ENCODE measurements around the gene C1QTNF5. TPM values are rescaled to one million over a fixed set of nuclear protein-coding genes. Genes with fewer than 3 reads are reported as not detected.

The C1QTNF5 gene
- total RNA-seq, 4 donors from 2014 or later, result 4.0 to 16.0 (median 6.0) TPM

DNA sequence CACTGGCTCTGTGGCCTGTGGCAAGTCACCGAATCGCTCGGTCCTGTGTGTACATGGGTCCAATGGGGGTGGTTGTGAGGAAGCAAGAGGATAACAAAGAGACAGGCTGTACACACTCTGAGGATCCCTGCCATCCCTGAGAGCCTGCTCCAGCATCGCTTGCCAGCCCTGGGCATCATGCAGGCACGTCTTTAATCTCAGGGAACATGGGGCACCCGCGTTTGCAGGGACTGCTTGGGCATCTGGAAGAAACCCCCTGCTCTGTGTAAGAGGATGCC is 1.3 kb upstream of the C1QTNF5 start:
- H3K27ac ChIP-seq, result no peak overlapping the region
- in situ Hi-C loops (cut with MboI; ENCODE audit: low sequenced_read_pairs in 4 of 4) (no loop called here), intact Hi-C loops (cut with DNase I; ENCODE audit: low total_unique reads) (loop anchor here (5.0 kb wide), 1 partner anchor 130 kb away; no protein-coding TSS in a partner anchor)
- H3K4me1 ChIP-seq, result peaks cover 29 to 37% of the 10 kb centered on the region in 2 donors
- ATAC-seq (no peak), DNase-seq (peak in 1 of 2 donors; percentile 10)
- TF ChIP-seq, protein P1, sequence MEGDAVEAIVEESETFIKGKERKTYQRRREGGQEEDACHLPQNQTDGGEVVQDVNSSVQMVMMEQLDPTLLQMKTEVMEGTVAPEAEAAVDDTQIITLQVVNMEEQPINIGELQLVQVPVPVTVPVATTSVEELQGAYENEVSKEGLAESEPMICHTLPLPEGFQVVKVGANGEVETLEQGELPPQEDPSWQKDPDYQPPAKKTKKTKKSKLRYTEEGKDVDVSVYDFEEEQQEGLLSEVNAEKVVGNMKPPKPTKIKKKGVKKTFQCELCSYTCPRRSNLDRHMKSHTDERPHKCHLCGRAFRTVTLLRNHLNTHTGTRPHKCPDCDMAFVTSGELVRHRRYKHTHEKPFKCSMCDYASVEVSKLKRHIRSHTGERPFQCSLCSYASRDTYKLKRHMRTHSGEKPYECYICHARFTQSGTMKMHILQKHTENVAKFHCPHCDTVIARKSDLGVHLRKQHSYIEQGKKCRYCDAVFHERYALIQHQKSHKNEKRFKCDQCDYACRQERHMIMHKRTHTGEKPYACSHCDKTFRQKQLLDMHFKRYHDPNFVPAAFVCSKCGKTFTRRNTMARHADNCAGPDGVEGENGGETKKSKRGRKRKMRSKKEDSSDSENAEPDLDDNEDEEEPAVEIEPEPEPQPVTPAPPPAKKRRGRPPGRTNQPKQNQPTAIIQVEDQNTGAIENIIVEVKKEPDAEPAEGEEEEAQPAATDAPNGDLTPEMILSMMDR (IDR thresholded peaks at IDR 0.05 in 4 of 5, conservative IDR thresholded peaks at IDR 0.05 in 1 of 5), result no peak
- TF ChIP-seq POLR2A (IDR thresholded peaks at IDR 0.05), result no peak
- no peak overlapping the region for H3K4me3 ChIP-seq
- H3K36me3 ChIP-seq, result no peaks in the 10 kb centered on the region
- no peaks in the 10 kb centered on the region for H3K9me3 ChIP-seq
- H3K27me3 ChIP-seq, result peaks cover 5 to 11% (median 8%) of the 10 kb centered on the region in 3 donors

DNA sequence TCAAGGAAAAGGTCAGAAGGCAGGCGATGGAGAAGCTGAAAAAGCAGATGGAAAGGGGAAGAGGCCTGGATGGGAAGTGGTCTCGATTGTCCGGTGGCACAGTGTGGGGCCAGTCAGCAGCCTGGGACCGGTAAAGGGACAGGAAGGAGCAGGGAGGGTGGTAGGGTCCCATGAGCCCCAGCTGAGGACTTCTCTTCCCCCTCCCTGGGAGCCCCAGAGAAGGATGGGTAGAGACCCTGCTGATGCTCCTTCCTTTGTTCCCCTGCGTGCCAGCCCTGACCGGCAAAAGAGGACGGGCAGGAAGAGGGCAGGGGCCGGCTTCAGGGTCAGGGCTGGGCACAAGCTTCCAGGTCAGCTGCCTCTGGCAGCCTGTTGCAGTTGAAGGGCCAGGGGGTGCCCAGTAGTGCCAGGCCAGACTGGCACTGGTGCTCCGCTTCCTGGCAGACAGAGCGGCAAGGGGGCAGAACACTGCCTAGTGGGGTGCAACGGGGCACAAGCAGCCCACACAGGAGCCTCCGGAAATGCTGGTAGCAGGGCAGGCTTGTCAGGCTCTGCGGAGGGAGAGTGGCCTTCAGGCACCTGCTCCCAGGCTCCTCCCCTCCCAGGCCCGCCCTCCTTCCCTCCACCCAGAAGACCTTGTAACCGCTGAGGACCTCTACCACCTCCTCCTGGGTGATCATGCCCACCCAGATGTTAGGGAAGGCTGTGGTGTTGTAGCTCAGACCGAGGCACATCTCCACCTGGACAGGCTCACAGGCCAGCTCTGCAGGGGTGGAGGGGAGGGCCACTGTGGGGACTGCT is 739 bp upstream of the C1QTNF5 start:
- intact Hi-C loops (cut with DNase I; ENCODE audit: low total_unique reads) (loop anchor here (5.0 kb wide), 1 partner anchor 131 kb away; no protein-coding TSS in a partner anchor), in situ Hi-C loops (cut with MboI; ENCODE audit: low sequenced_read_pairs in 4 of 4) (no loop called here)
- Histone ChIP-seq H3K36me3 (no peaks in the 10 kb centered on the region), H3K4me1 (peaks cover 29 to 42% of the 10 kb centered on the region in 2 donors), H3K9me3 (no peaks in the 10 kb centered on the region), H3K27me3 (peaks cover 5 to 11% (median 8%) of the 10 kb centered on the region in 3 donors), H3K27ac (peak overlapping the region; percentile 72 to 90 (median 82)), H3K4me3 (peak overlapping the region; percentile 61 to 73 (median 66))
- ATAC-seq, result no peak
- peak in 1 of 2 donors; percentile 15 for DNase-seq
- TF ChIP-seq, protein P1 (IDR thresholded peaks at IDR 0.05 in 4 of 5, conservative IDR thresholded peaks at IDR 0.05 in 1 of 5), result no peak
- no peak for TF ChIP-seq POLR2A (IDR thresholded peaks at IDR 0.05)

DNA sequence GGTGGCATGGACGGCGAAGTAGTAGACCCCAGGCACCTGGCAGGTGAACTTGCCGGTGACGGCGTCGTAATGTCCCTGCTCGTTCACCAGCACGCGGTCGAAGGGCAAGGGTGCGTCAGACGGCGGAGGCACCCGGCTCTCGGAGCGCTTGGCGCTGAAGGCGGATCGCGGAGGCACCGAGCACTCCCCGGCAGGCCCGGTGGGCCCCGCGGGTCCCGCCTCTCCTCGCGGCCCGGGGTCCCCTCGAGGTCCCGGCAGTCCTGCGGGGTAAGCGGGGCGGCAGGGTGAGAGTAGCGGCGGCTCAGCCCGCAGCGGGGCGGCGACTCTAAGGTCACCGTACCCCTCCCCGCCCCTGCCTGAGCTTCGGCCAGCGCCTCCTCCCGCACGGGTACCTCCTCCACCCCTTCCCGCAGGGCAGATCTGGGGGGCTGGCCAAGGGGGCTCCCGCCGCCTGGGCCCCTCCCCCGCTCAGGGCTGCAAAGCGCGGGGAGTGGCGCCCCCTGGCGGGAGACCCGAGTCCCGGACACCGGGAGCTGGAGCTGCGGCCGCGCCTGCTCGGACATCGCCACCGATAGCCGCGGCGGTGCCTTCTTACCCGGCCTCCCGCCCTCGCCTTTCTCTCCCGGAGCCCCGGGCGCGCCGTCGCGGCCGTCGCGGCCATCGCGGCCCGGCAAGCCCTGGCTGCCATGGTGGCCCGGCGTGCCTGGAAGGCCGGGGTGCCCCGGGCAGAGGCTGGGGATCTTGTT is 921 bp downstream of the C1QTNF5 start:
- peak in 1 of 2 donors; percentile 55 for DNase-seq
- in situ Hi-C loops (cut with MboI; ENCODE audit: low sequenced_read_pairs in 4 of 4) (loop anchor here in 2 of 4 donors (10.0 kb wide), 2 partner anchors 135 to 145 kb away; no protein-coding TSS in a partner anchor), intact Hi-C loops (cut with DNase I; ENCODE audit: low total_unique reads) (loop anchor here (5.0 kb wide), 3 partner anchors 132 to 237 kb away; partner anchors contain the start of genes CBL and DPAGT1)
- H3K4me3 ChIP-seq, result peak overlapping the region; percentile 61 to 73 (median 66)
- peak; percentile 58 to 66 for ATAC-seq
- no peaks in the 10 kb centered on the region for H3K9me3 ChIP-seq
- peak overlapping the region; percentile 72 to 90 (median 82) for H3K27ac ChIP-seq
- H3K36me3 ChIP-seq, result no peaks in the 10 kb centered on the region
- peaks cover 41 to 59% of the 10 kb centered on the region in 2 donors for H3K4me1 ChIP-seq
- TF ChIP-seq, protein P1 (IDR thresholded peaks at IDR 0.05 in 4 of 5, conservative IDR thresholded peaks at IDR 0.05 in 1 of 5), result peak; percentile 89 to 98 (median 96)
- TF ChIP-seq POLR2A (IDR thresholded peaks at IDR 0.05), result peak in 1 of 2 donors; percentile 38
- H3K27me3 ChIP-seq, result peaks cover 5 to 11% (median 8%) of the 10 kb centered on the region in 3 donors

DNA sequence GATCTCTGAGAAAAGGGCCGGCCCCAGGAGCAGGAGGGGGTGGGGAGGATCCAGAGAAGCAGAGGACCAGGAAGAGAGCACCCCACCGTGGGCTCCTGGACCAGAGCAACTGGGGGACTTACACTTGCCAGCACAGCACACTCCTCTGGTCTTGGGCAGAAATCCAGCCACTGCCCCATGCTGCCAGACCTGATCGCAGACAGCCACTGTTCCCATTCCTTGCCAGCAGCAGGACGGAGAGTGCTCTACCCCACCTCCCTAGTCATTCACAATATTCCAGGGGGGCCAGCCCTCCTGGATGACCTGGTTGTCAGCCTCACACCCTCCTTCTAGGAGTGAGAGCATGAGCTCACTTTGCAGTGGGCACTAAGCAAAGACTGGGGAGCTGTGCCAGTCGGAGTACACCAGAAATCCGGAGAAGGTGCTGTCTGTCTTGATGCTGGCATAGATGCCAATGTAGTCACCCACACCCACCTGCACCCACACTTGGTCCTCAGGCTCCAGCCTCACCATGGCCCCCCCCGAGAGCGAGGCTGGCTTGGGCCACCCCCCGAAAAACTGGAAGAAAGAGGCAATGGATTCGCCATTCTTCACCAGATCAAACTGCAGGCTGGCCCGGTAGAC is 1.6 kb downstream of the C1QTNF5 start:
- Histone ChIP-seq H3K9me3 (no peaks in the 10 kb centered on the region), H3K36me3 (no peaks in the 10 kb centered on the region), H3K27ac (peak overlapping the region; percentile 72 to 90 (median 82)), H3K27me3 (peaks cover 5 to 11% (median 8%) of the 10 kb centered on the region in 3 donors), H3K4me3 (peak overlapping the region; percentile 61 to 73 (median 66)), H3K4me1 (peaks cover 42 to 59% of the 10 kb centered on the region in 2 donors)
- ATAC-seq, result no peak
- peak in 1 of 2 donors; percentile 26 for DNase-seq
- intact Hi-C loops (cut with DNase I; ENCODE audit: low total_unique reads) (loop anchor here (5.0 kb wide), 2 partner anchors 132 to 237 kb away; partner anchors contain the start of genes CBL and DPAGT1), in situ Hi-C loops (cut with MboI; ENCODE audit: low sequenced_read_pairs in 4 of 4) (loop anchor here in 2 of 4 donors (10.0 kb wide), 2 partner anchors 136 to 144 kb away; no protein-coding TSS in a partner anchor)
- TF ChIP-seq, protein P1 (IDR thresholded peaks at IDR 0.05 in 4 of 5, conservative IDR thresholded peaks at IDR 0.05 in 1 of 5), result no peak
- no peak for TF ChIP-seq POLR2A (IDR thresholded peaks at IDR 0.05)

All from gastrocnemius medialis (tissue), 4 donors.